Activated CD8-positive, alpha-beta T cell treated with anti-CD3 and anti-CD28 coated beads for 36 hours (primary cell): Measurements from ENCODE around the gene TSSK6. TPM values are rescaled to one million over a fixed set of nuclear protein-coding genes. Genes with fewer than 3 reads are reported as not detected.

ENCODE experiments used
- ATAC-seq: fragments of 200-7000 bp; cut with Tn5 transposase; one replicate; pipeline ENCODE4 v1.10.0; 2021; ENCODE audit warnings: mild to moderate bottlenecking, moderate library complexity
- CTCF ChIA-PET: fragments of 350-600 bp; sonication (Branson Sonifier 250); formaldehyde crosslinking; loops from one replicate; lab custom pipeline; 2021; ENCODE audit warnings: antibody characterized with exemption; lab: Charles Lee
- POLR2A ChIA-PET: fragments of 350-600 bp; sonication (Branson Sonifier 250); formaldehyde crosslinking; loops from one replicate; lab custom pipeline; 2021; ENCODE audit warnings: antibody characterized with exemption; lab: Charles Lee
- DNase-seq: peaks from one replicate; pipeline ENCODE4 v3.0.0-alpha.2; 2020
- H3K27ac Mint-ChIP-seq: one replicate; pipeline ENCODE4 v1.8.0; 2021; ENCODE audit warnings: mild to moderate bottlenecking, mixed read lengths
- H3K27me3 Mint-ChIP-seq: one replicate; pipeline ENCODE4 v1.8.0; 2021; ENCODE audit warnings: mixed read lengths
- H3K36me3 Mint-ChIP-seq: one replicate; pipeline ENCODE4 v1.8.0; 2021; ENCODE audit warnings: low read depth, mixed read lengths
- H3K4me1 Mint-ChIP-seq: one replicate; pipeline ENCODE4 v1.8.0; 2021; ENCODE audit warnings: low read depth, mixed read lengths
- H3K4me3 Mint-ChIP-seq: one replicate; pipeline ENCODE4 v1.8.0; 2021; ENCODE audit warnings: mild to moderate bottlenecking, moderate library complexity, mixed read lengths
- H3K9me3 Mint-ChIP-seq: one replicate; pipeline ENCODE4 v1.8.0; 2021; ENCODE audit warnings: mixed read lengths
- intact Hi-C: fragments of 100-400 bp; cut with micrococcal nuclease; formaldehyde crosslinking; loops from one replicate; pipeline ENCODE4 v1.10.0; 2022
- total RNA-seq, 2 experiments: library from RNA; stranded (reverse); gene quantifications; one replicate each; pipeline ENCODE4 v1.2.3, GENCODE V29; 2021
- TF ChIP-seq, protein P1 (sequence below): fragments of 200-600 bp; IDR thresholded peaks from one replicate; pipeline ENCODE4 v1.8.0; 2022; ENCODE audit warnings: antibody characterized with exemption, mild to moderate bottlenecking

TSSK6 gene
- total RNA-seq, 2 experiments from 2014 or later: 3.4 to 4.9 TPM

DNA sequence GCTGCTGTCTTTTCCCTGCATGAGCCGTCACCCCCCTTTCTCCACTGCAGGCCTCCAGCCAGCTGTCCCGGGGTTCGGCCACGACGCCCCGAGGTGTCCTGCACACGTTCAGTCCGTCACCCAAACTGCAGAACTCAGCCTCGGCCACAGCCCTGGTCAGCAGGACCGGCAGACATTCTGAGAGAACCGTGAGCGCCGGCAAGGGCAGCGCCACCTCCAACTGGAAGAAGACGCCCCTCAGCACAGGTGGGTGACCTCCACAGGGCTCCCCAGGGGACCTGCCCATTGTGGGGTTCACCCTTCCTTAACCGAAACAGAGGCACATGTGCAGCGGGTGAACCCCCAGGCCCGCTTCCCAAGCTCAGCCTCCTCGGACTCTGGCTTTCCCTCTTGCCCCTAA, 13.1 kb downstream of the TSSK6 start:
- intact Hi-C loops: no loop called here
- no peaks in the 10 kb centered on the region for H3K27me3 Mint-ChIP-seq
- ATAC-seq (no peak), DNase-seq (no peak)
- H3K36me3 Mint-ChIP-seq: peaks cover 41% of the 10 kb centered on the region
- TF ChIP-seq, protein P1, sequence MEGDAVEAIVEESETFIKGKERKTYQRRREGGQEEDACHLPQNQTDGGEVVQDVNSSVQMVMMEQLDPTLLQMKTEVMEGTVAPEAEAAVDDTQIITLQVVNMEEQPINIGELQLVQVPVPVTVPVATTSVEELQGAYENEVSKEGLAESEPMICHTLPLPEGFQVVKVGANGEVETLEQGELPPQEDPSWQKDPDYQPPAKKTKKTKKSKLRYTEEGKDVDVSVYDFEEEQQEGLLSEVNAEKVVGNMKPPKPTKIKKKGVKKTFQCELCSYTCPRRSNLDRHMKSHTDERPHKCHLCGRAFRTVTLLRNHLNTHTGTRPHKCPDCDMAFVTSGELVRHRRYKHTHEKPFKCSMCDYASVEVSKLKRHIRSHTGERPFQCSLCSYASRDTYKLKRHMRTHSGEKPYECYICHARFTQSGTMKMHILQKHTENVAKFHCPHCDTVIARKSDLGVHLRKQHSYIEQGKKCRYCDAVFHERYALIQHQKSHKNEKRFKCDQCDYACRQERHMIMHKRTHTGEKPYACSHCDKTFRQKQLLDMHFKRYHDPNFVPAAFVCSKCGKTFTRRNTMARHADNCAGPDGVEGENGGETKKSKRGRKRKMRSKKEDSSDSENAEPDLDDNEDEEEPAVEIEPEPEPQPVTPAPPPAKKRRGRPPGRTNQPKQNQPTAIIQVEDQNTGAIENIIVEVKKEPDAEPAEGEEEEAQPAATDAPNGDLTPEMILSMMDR: no peak
- H3K4me1 Mint-ChIP-seq: no peaks in the 10 kb centered on the region
- ChIA-PET POLR2A (no interaction called here), CTCF (no interaction called here)
- H3K27ac Mint-ChIP-seq: no peak overlapping the region
- H3K9me3 Mint-ChIP-seq: no peaks in the 10 kb centered on the region
- no peak overlapping the region for H3K4me3 Mint-ChIP-seq

DNA sequence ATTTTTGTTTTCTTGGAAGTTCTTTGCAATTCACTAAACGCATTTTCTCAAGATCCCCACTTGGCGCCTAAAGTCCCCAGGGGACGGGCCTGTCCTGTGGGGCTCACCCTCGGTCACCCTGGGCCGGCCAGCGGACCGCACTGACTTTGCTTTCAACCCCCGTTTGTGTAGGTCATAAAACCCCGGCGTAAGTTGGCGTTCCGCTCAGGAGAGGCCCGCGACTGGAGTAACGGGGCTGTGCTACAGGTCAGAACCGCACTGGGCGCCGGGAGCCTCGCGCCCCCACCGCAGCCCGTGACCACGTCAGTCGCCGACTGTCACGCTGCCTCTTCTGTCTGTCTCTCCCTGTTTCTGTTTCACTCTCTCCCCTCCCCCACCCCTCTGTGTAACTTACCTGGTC, 13.6 kb downstream of the TSSK6 start:
- H3K27ac Mint-ChIP-seq: no peak overlapping the region
- CTCF ChIA-PET: no interaction called here
- ATAC-seq (no peak), DNase-seq (no peak)
- POLR2A ChIA-PET: no interaction called here
- TF ChIP-seq, protein P1: no peak
- H3K27me3 Mint-ChIP-seq: no peaks in the 10 kb centered on the region
- no peaks in the 10 kb centered on the region for H3K4me1 Mint-ChIP-seq
- no peak overlapping the region for H3K4me3 Mint-ChIP-seq
- intact Hi-C loops: no loop called here
- H3K36me3 Mint-ChIP-seq: peaks cover 40% of the 10 kb centered on the region
- no peaks in the 10 kb centered on the region for H3K9me3 Mint-ChIP-seq

DNA sequence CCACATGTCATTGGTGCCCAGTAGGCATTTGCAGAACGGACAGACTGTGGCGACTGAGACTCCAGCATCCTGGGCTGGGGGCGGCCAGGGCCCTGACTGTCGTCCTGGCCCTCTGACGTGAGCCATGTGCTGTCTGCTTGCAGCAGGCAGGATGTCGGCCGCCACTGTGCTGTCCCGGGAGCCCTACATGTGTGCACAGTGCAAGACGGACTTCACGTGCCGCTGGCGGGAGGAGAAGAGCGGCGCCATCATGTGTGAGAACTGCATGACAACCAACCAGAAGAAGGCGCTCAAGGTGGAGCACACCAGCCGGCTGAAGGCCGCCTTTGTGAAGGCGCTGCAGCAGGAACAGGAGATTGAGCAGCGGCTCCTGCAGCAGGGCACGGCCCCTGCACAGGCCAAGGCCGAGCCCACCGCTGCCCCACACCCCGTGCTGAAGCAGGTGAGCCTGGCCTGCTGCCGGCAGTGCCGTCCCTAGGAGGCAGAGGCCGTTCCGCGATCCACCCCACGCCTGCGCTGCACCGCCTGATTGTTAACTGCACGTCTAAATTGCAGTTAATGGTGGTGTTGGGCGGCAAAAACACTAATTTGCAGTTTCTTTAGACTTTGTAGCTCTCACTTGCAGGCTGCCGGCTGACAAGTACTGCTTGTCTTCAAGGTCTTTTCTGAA, 14.2 kb downstream of the TSSK6 start:
- Mint-ChIP-seq H3K36me3 (peaks cover 40% of the 10 kb centered on the region), H3K4me1 (no peaks in the 10 kb centered on the region), H3K27me3 (no peaks in the 10 kb centered on the region), H3K9me3 (no peaks in the 10 kb centered on the region), H3K27ac (no peak overlapping the region), H3K4me3 (no peak overlapping the region)
- DNase-seq (no peak), ATAC-seq (no peak)
- intact Hi-C loops: no loop called here
- POLR2A ChIA-PET: no interaction called here
- TF ChIP-seq, protein P1: no peak
- CTCF ChIA-PET: no interaction called here

DNA sequence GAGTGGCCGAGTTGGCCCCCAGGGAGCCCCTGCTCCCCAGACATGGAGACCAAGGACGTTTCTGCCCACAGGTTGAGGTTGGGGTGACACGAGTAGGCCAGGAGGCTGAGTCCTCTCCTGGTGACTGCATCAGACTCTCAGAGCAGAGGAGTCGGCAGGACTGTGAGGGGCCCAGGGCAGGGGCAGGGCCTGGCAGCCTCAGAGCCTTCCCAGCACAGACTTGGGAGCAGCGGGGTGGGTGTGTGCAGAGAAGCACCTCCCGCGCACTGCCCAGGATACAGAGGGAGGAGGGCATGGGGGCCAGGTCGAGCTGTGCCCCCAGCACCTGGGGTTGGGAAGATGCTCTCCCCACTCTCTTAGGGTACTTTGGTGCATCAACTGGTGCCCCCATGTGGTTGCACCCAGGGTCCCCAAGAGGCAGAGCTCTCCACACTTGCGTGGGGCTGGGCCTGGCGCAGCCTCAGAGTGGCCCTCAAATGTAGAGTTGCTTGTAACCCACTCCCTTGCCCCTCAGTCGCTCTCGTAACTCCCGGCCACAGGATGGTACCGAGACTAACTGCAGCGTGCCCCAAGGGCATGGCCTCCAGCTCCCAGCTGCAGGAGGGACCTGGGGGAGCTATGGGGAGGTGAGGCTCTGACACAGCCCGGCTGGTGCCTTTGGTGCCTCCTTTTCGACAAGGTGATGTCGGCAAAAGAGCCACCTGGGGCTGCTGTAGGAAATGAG, 15.9 kb downstream of the TSSK6 start:
- ATAC-seq (no peak), DNase-seq (no peak)
- POLR2A ChIA-PET: no interaction called here
- CTCF ChIA-PET: no interaction called here
- intact Hi-C loops: no loop called here
- H3K27ac Mint-ChIP-seq: no peak overlapping the region
- no peaks in the 10 kb centered on the region for H3K9me3 Mint-ChIP-seq
- no peak overlapping the region for H3K4me3 Mint-ChIP-seq
- H3K36me3 Mint-ChIP-seq: peaks cover 53% of the 10 kb centered on the region
- no peaks in the 10 kb centered on the region for H3K27me3 Mint-ChIP-seq
- TF ChIP-seq, protein P1: no peak
- H3K4me1 Mint-ChIP-seq: no peaks in the 10 kb centered on the region

DNA sequence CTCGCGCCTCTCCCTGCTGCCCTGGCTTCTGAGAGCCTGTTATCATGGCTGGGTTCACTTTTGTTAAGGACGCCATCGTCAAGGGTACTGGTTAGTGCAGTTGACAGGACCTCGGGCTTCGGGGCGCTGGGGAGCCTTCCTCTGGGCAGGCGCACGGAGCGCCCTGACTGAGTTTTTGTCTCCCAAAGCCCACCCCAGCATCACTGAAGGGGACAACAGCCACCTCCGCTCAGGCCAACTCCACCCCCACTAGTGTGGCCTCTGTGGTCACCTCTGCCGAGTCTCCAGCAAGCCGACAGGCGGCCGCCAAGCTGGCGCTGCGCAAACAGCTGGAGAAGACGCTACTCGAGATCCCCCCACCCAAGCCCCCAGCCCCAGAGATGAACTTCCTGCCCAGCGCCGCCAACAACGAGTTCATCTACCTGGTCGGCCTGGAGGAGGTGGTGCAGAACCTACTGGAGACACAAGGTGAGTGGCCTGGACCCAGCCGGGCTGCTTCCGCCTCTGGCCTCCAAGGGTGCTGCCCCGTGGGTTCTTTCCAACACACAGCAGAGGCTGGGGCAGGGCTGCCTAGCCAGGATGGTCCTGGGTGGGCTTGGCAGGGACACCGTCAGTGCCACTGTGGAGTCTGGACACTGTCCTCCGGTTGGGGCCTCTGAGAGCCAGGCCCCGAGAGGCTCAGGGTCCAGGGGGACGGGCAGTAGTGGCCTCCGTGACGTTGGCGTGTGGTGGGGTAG, 16.9 kb downstream of the TSSK6 start:
- H3K36me3 Mint-ChIP-seq: peaks cover 55% of the 10 kb centered on the region
- intact Hi-C loops: no loop called here
- no peak for DNase-seq
- H3K27ac Mint-ChIP-seq: no peak overlapping the region
- no peak overlapping the region for H3K4me3 Mint-ChIP-seq
- no peaks in the 10 kb centered on the region for H3K9me3 Mint-ChIP-seq
- ChIA-PET POLR2A (no interaction called here), CTCF (no interaction called here)
- no peak for ATAC-seq
- peaks cover 6% of the 10 kb centered on the region for H3K4me1 Mint-ChIP-seq
- TF ChIP-seq, protein P1: no peak
- no peaks in the 10 kb centered on the region for H3K27me3 Mint-ChIP-seq
